Measurements from ENCODE around the gene BRCC3.

BRCC3 gene

DNA sequence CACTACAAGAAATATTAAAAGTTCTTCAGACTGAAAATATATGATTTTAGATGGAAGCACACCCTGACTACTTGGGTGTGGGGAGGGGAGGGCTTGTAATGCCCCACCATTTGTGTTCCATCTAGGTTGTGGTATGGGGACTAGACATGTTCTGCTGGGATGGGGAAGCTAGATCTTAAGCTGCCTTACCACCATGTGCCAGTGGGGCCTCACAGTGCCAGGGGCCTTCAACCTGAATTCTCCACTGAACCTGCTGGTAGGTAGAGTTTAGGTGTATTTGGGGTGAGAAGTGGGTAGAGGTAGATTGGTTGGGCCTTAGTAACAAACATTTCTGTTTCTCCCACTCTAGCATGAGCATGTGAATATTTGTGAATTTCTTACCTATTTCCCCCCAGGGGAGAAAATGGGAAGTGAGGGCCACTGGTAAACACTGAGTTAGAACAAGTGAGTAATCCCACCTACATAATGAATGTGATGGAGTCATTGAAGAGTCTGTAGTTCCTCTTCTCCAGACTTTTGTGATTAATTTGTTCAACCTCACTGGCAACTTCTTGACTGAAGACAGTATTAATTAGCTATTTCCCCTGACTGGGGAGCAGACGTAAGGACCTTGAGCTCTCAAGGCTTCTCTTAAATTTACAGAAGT is 44.0 kb downstream of the BRCC3 start:
- H4K20me1 ChIP-seq (ENCODE audit: insufficient read depth, low read length) = no peaks in the 10 kb centered on the region
- no peak for TF ChIP-seq EZH2 (IDR thresholded peaks at IDR 0.05; ENCODE audit: borderline replicate concordance, low read length)
- TF ChIP-seq, protein P1, sequence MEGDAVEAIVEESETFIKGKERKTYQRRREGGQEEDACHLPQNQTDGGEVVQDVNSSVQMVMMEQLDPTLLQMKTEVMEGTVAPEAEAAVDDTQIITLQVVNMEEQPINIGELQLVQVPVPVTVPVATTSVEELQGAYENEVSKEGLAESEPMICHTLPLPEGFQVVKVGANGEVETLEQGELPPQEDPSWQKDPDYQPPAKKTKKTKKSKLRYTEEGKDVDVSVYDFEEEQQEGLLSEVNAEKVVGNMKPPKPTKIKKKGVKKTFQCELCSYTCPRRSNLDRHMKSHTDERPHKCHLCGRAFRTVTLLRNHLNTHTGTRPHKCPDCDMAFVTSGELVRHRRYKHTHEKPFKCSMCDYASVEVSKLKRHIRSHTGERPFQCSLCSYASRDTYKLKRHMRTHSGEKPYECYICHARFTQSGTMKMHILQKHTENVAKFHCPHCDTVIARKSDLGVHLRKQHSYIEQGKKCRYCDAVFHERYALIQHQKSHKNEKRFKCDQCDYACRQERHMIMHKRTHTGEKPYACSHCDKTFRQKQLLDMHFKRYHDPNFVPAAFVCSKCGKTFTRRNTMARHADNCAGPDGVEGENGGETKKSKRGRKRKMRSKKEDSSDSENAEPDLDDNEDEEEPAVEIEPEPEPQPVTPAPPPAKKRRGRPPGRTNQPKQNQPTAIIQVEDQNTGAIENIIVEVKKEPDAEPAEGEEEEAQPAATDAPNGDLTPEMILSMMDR (IDR thresholded peaks at IDR 0.05; ENCODE audit: low read length) = no peak
- no peaks in the 10 kb centered on the region for H3K79me2 ChIP-seq (ENCODE audit: insufficient read depth, low read length)
- no peak overlapping the region for H3K4me3 ChIP-seq (ENCODE audit: low read depth, low read length, poor library complexity, severe bottlenecking)
- no peaks in the 10 kb centered on the region for H3K9me2 ChIP-seq (ENCODE audit: low read depth, low read length)
- no peaks in the 10 kb centered on the region for H3F3A ChIP-seq (ENCODE audit: insufficient read depth, low read length)
- H3K4me2 ChIP-seq (ENCODE audit: low read length) = no peak overlapping the region
- H3K36me3 ChIP-seq (ENCODE audit: insufficient read depth, low read length) = peaks cover 17% of the 10 kb centered on the region
- H2AFZ ChIP-seq (ENCODE audit: low read length) = no peak overlapping the region
- H3K27me3 ChIP-seq (ENCODE audit: insufficient read depth, low read length) = no peaks in the 10 kb centered on the region
- no peak overlapping the region for H3K9ac ChIP-seq (ENCODE audit: low read length)
- H3K27ac ChIP-seq (ENCODE audit: low read depth, low read length, poor library complexity, severe bottlenecking) = no peak overlapping the region
- H3K4me1 ChIP-seq (ENCODE audit: insufficient read depth, low read length, severe bottlenecking) = no peaks in the 10 kb centered on the region
- H3K9me3 ChIP-seq (ENCODE audit: low read length) = no peaks in the 10 kb centered on the region

DNA sequence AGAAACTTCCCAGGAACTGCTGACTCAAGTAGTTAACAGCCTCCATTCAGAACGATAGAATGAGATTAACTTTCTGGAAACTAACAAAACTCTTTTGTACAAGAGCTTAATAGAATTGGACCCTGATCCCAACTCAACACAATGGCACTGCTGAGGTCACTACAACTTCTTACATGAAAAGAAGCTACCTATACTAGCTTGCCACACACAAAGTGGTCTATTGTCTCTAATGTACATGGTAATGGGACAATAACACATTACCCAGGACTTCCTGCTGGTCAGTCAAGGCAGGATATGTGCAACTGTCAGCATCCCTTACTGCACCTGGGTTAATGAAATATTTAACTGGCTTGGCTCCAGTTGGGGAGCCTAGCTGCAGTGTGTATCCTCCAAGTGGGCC is 56.2 kb downstream of the BRCC3 start:
- no peaks in the 10 kb centered on the region for H3K27me3 ChIP-seq (ENCODE audit: insufficient read depth, low read length)
- H3F3A ChIP-seq (ENCODE audit: insufficient read depth, low read length) = no peaks in the 10 kb centered on the region
- H3K9ac ChIP-seq (ENCODE audit: low read length) = no peak overlapping the region
- H3K36me3 ChIP-seq (ENCODE audit: insufficient read depth, low read length) = no peaks in the 10 kb centered on the region; the same call in 1 of the 2 replicates
- no peaks in the 10 kb centered on the region for H3K79me2 ChIP-seq (ENCODE audit: insufficient read depth, low read length)
- TF ChIP-seq EZH2 (IDR thresholded peaks at IDR 0.05; ENCODE audit: borderline replicate concordance, low read length) = no peak
- TF ChIP-seq, protein P1 (IDR thresholded peaks at IDR 0.05; ENCODE audit: low read length) = no peak
- no peaks in the 10 kb centered on the region for H3K9me2 ChIP-seq (ENCODE audit: low read depth, low read length)
- H3K4me2 ChIP-seq (ENCODE audit: low read length) = no peak overlapping the region
- H2AFZ ChIP-seq (ENCODE audit: low read length) = no peak overlapping the region
- H3K4me3 ChIP-seq (ENCODE audit: low read depth, low read length, poor library complexity, severe bottlenecking) = no peak overlapping the region
- H3K27ac ChIP-seq (ENCODE audit: low read depth, low read length, poor library complexity, severe bottlenecking) = no peak overlapping the region
- H3K9me3 ChIP-seq (ENCODE audit: low read length) = no peaks in the 10 kb centered on the region
- H3K4me1 ChIP-seq (ENCODE audit: insufficient read depth, low read length, severe bottlenecking) = no peaks in the 10 kb centered on the region
- no peaks in the 10 kb centered on the region for H4K20me1 ChIP-seq (ENCODE audit: insufficient read depth, low read length)

DNA sequence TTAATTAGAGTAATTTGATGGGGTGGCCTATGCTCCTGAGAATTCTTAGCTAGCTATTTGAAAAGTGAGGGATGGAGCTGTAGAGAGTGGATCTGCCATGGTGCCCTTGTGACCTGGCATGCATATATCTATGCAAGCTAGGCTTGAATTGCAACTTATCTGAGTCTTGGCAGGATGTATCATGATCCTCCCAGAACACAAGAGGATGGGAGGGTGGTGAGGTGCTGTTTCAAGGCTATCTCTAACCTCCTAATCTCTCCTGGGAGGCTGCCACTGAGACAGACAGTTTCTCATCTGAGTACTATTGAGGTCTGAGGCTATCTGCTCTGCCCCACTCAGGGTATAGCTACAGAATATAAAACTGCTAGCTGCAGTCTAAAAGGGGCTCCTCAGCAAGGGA is 56.6 kb downstream of the BRCC3 start:
- H4K20me1 ChIP-seq (ENCODE audit: insufficient read depth, low read length) = no peaks in the 10 kb centered on the region
- TF ChIP-seq EZH2 (IDR thresholded peaks at IDR 0.05; ENCODE audit: borderline replicate concordance, low read length) = no peak
- TF ChIP-seq, protein P1 (IDR thresholded peaks at IDR 0.05; ENCODE audit: low read length) = no peak

More for the DNA sequence above, 56.6 kb downstream of the BRCC3 start:
- no peaks in the 10 kb centered on the region; the same call in 1 of the 2 replicates for H3K36me3 ChIP-seq (ENCODE audit: insufficient read depth, low read length)
- no peak overlapping the region for H3K4me2 ChIP-seq (ENCODE audit: low read length)
- H3K9me3 ChIP-seq (ENCODE audit: low read length) = no peaks in the 10 kb centered on the region
- no peak overlapping the region for H3K9ac ChIP-seq (ENCODE audit: low read length)
- H3F3A ChIP-seq (ENCODE audit: insufficient read depth, low read length) = no peaks in the 10 kb centered on the region
- H3K4me1 ChIP-seq (ENCODE audit: insufficient read depth, low read length, severe bottlenecking) = no peaks in the 10 kb centered on the region
- no peaks in the 10 kb centered on the region for H3K27me3 ChIP-seq (ENCODE audit: insufficient read depth, low read length)
- no peak overlapping the region for H3K4me3 ChIP-seq (ENCODE audit: low read depth, low read length, poor library complexity, severe bottlenecking)
- no peaks in the 10 kb centered on the region for H3K79me2 ChIP-seq (ENCODE audit: insufficient read depth, low read length)
- H3K9me2 ChIP-seq (ENCODE audit: low read depth, low read length) = no peaks in the 10 kb centered on the region
- no peak overlapping the region for H2AFZ ChIP-seq (ENCODE audit: low read length)
- no peak overlapping the region for H3K27ac ChIP-seq (ENCODE audit: low read depth, low read length, poor library complexity, severe bottlenecking)
